AG20443 (cell line): Measurements from ENCODE around the gene SPRYD3.
"Not testable (repeated sequence)": the region's sequence is repeated elsewhere in the genome, so short reads cannot be mapped to it uniquely, and the experiment has no call there.

Experiments used
- DNase-seq: peaks from one replicate; pipeline ENCODE4 v3.0.0; 2012; ENCODE audit warnings: low spot score, mixed read lengths

Gene SPRYD3

GRCh38 chr12:53079226-53080117 lies at the start of gene SPRYD3:
Gene SPRYD3, minus strand, starts transcription at chr12:53079390. Its CDS starts 57 bp downstream, at chr12:53079333.
- DNase-seq = peak; percentile 100

GRCh38 chr12:53127169-53127568 lies 48.0 kb upstream of the SPRYD3 start:
- DNase-seq = no peak

- DNase-seq = no peak
These were observed 45.1 kb upstream of the SPRYD3 start for GRCh38 chr12:53124352-53124723.

- DNase-seq = peak; percentile 84
These were observed 44.6 kb upstream of the SPRYD3 start for GRCh38 chr12:53123578-53124351.

- no peak for DNase-seq
These were observed 43.8 kb upstream of the SPRYD3 start for GRCh38 chr12:53122961-53123468.

- no peak for DNase-seq
These were observed 41.7 kb upstream of the SPRYD3 start for GRCh38 chr12:53120685-53121525.

GRCh38 chr12:53118751-53119300 lies 39.6 kb upstream of the SPRYD3 start:
- no peak for DNase-seq

GRCh38 chr12:53115891-53116648 lies 36.9 kb upstream of the SPRYD3 start:
- DNase-seq = no peak

- DNase-seq = no peak
These were observed 36.1 kb upstream of the SPRYD3 start for GRCh38 chr12:53115112-53115890.

- DNase-seq = no peak
These were observed 34.8 kb upstream of the SPRYD3 start for GRCh38 chr12:53113951-53114350.

- DNase-seq = no peak
These were observed 34.0 kb upstream of the SPRYD3 start for GRCh38 chr12:53113136-53113705.

GRCh38 chr12:53112431-53112830 lies 33.2 kb upstream of the SPRYD3 start:
- DNase-seq = not testable (repeated sequence)

GRCh38 chr12:53107122-53107521 lies 27.9 kb upstream of the SPRYD3 start:
- no peak for DNase-seq

GRCh38 chr12:53105712-53106439 lies 26.7 kb upstream of the SPRYD3 start:
- no peak for DNase-seq

GRCh38 chr12:53105256-53105655 lies 26.1 kb upstream of the SPRYD3 start:
- no peak for DNase-seq

GRCh38 chr12:53103860-53104305 lies 24.7 kb upstream of the SPRYD3 start:
- DNase-seq = no peak

GRCh38 chr12:53102883-53103807 lies 24.0 kb upstream of the SPRYD3 start, which contains the start of gene SOAT2:
Gene SOAT2, plus strand, starts transcription at chr12:53103486. Its CDS starts 92 bp downstream, at chr12:53103578.
- DNase-seq = no peak
